K562 (cell line): ENCODE results near the gene MAGIX. TPM values are rescaled to one million over a fixed set of nuclear protein-coding genes. Genes with fewer than 3 reads are reported as not detected.

ENCODE experiments used
- AFF4 ChIP-seq: sonication (generic); formaldehyde crosslinking; IDR thresholded peaks from 2 replicates; pipeline ENCODE4 v1.8.0; 2023; ENCODE audit warnings: mild to moderate bottlenecking, missing genetic modification reagents
- CBX3 ChIP-seq, 2 experiments: IDR thresholded peaks; 1 replicate in 1 of 2; 2 replicates in 1 of 2; pipeline ENCODE4 v1.6.1; 2012; ENCODE audit warnings: inconsistent platforms in 2 of 2, low read length in 2 of 2, borderline replicate concordance in 1 of 2, control low read depth in 1 of 2
- CTCFL ChIP-seq: IDR thresholded peaks from 2 replicates; pipeline ENCODE4 v1.6.1; 2011; ENCODE audit warnings: borderline replicate concordance, low read depth, mild to moderate bottlenecking, moderate library complexity, low read length; ENCODE audit not compliant: insufficient read depth, poor library complexity, severe bottlenecking
- DNMT1 ChIP-seq: fragments of 450-650 bp; IDR thresholded peaks from 2 replicates; pipeline ENCODE4 v1.6.1; 2016; ENCODE audit warnings: antibody characterized with exemption, mild to moderate bottlenecking
- FOXK1 ChIP-seq: sonication (generic); formaldehyde crosslinking; IDR thresholded peaks from 2 replicates; pipeline ENCODE4 v1.8.0; 2022; ENCODE audit warnings: missing genetic modification reagents, mild to moderate bottlenecking, borderline replicate concordance
- FOXM1 ChIP-seq, 2 experiments: fragments of 450-650 bp in 1 of 2; sonication (generic) in 1 of 2; formaldehyde crosslinking in 1 of 2; IDR thresholded peaks; 2 replicates each; pipeline versions ENCODE4 v1.6.1 to v1.9.0; 2017 to 2022; ENCODE audit warnings: low read depth in 2 of 2, mild to moderate bottlenecking in 2 of 2, missing genetic modification reagents in 1 of 2, moderate library complexity in 1 of 2
- GATAD2B ChIP-seq: fragments of 450-650 bp; IDR thresholded peaks from 2 replicates; pipeline ENCODE4 v1.6.1; 2017; ENCODE audit warnings: mild to moderate bottlenecking, borderline replicate concordance
- HNRNPK ChIP-seq: fragments of 200-400 bp; formaldehyde crosslinking; IDR thresholded peaks from one replicate; pipeline ENCODE4 v1.6.1; 2018; ENCODE audit warnings: mild to moderate bottlenecking, low read depth, low read length; ENCODE audit not compliant: poor library complexity, severe bottlenecking
- L3MBTL2 ChIP-seq: fragments of 450-650 bp; IDR thresholded peaks from 2 replicates; pipeline ENCODE4 v1.6.1; 2016; ENCODE audit warnings: mild to moderate bottlenecking, moderate library complexity
- MED1 ChIP-seq: sonication (generic); formaldehyde crosslinking; IDR thresholded peaks from 2 replicates; pipeline ENCODE4 v1.8.1; 2023; ENCODE audit warnings: missing genetic modification reagents, borderline replicate concordance
- MYNN ChIP-seq, 2 experiments: sonication (generic); formaldehyde crosslinking in 1 of 2; IDR thresholded peaks; 2 replicates each; pipeline versions ENCODE4 v1.5.0 to v1.6.1; 2016 to 2020; ENCODE audit warnings: antibody characterized with exemption in 1 of 2, missing genetic modification reagents in 1 of 2
- RFX1 ChIP-seq: fragments of 450-650 bp; IDR thresholded peaks from 2 replicates; pipeline ENCODE4 v1.6.1; 2016; ENCODE audit warnings: mild to moderate bottlenecking, moderate library complexity
- SRSF7 ChIP-seq: fragments of 200-400 bp; formaldehyde crosslinking; optimal IDR thresholded peaks from 2 replicates; pipeline ENCODE3; 2017; ENCODE audit warnings: mild to moderate bottlenecking, low read depth, low read length
- STAG1 ChIP-seq: sonication (generic); formaldehyde crosslinking; IDR thresholded peaks from 2 replicates; pipeline ENCODE4 v1.5.0; 2020; ENCODE audit warnings: missing genetic modification reagents, borderline replicate concordance
- STAT6 ChIP-seq: sonication (generic); formaldehyde crosslinking; IDR thresholded peaks from 2 replicates; pipeline ENCODE4 v1.8.1; 2023; ENCODE audit warnings: mild to moderate bottlenecking, missing genetic modification reagents
- TCF15 ChIP-seq: fragments of 250-450 bp; sonication (Bioruptor Pico); IDR thresholded peaks from 2 replicates; pipeline ENCODE4 v1.8.0; 2022; ENCODE audit warnings: moderate library complexity, mild to moderate bottlenecking, inconsistent platforms
- ZEB2 ChIP-seq: fragments of 450-650 bp; IDR thresholded peaks from 2 replicates; pipeline ENCODE4 v1.6.1; 2016
- ZNF347 ChIP-seq: fragments of 450-650 bp; formaldehyde crosslinking; IDR thresholded peaks from 2 replicates; pipeline ENCODE4 v1.4.0; 2020; ENCODE audit warnings: low read depth, mild to moderate bottlenecking, moderate library complexity
- polyA plus RNA-seq, 8 experiments: library from polyadenylated mRNA; depleted of rRNA in 4 of 8; stranded (reverse) in 5 of 8; unstranded in 3 of 8; fragments of >200 nt; fragmentation: Nextera tagmentation in 2 of 8; fragmentation: Illumina TruSeq in 1 of 8; extraction: Ambion mirVana in 2 of 8; extraction: Trizol in 1 of 8; gene quantifications; 2 replicates each; pipeline versions ENCODE4 v1.2.1 to v1.2.3, GENCODE V29; 2011 to 2014; ENCODE audit warnings: inconsistent platforms in 1 of 8, missing spikeins in 1 of 8
- total RNA-seq, 7 experiments: library from RNA; depleted of rRNA in 6 of 7; stranded (reverse); fragments of >200 nt in 6 of 7; fragmentation: Illumina TruSeq in 2 of 7; extraction: Trizol in 2 of 7; gene quantifications; 2 replicates each; pipeline versions ENCODE4 v1.2.1 to v1.2.3, GENCODE V29; 2011 to 2021; ENCODE audit warnings: low replicate concordance in 1 of 7

The MAGIX gene
- total and polyA plus RNA-seq, 9 of the 15 experiments (the other 6 are each of a cell fraction or from before 2014, with no cell fraction given): 0.08 to 3.5 (median 0.47) TPM

GRCh38 chrX:49190821-49191573 lies 28.4 kb downstream of the MAGIX start (continued):
- TF ChIP-seq AFF4 (CRISPR knock-in tag): no peak
- TF ChIP-seq DNMT1: no peak
- TF ChIP-seq GATAD2B: no peak
- TF ChIP-seq STAT6 (CRISPR knock-in tag): no peak
- 0 out of 2 replicates have a peak, but pooled peaks have one; percentile 24 for TF ChIP-seq FOXK1 (CRISPR knock-in tag)
- no peak for TF ChIP-seq HNRNPK
- no peak for TF ChIP-seq SRSF7
- TF ChIP-seq FOXM1 (IDR thresholded peaks at IDR 0.05; ENCODE audit: low read depth): peak; percentile 91
- no peak for TF ChIP-seq FOXM1 (CRISPR knock-in tag; IDR thresholded peaks at IDR 0.05; ENCODE audit: low read depth)
- no peak for TF ChIP-seq CTCFL
- TF ChIP-seq ZNF347 (CRISPR knock-in tag): no peak
- TF ChIP-seq STAG1 (CRISPR knock-in tag): no peak
- TF ChIP-seq ZEB2: no peak
- TF ChIP-seq MYNN (IDR thresholded peaks at IDR 0.05): no peak
- no peak for TF ChIP-seq MYNN (CRISPR knock-in tag; IDR thresholded peaks at IDR 0.05)
- TF ChIP-seq TCF15: no peak
- TF ChIP-seq L3MBTL2: no peak
- no peak for TF ChIP-seq MED1 (CRISPR knock-in tag)
- no peak for TF ChIP-seq RFX1
- no peak for TF ChIP-seq CBX3 (IDR thresholded peaks at IDR 0.05; ENCODE audit: borderline replicate concordance in 1 of 2, low read length in 2 of 2)
